BE2C (cell line): ENCODE results near the gene PDP2.

Experiments used
- DNase-seq: peaks from one replicate; pipeline ENCODE4 v3.0.0-alpha.2; 2020
- H3K27me3 ChIP-seq: fragments of 250-450 bp; sonication (Bioruptor Pico); 2 replicates; pipeline ENCODE4 v1.5.1; 2020; ENCODE audit warnings: mild to moderate bottlenecking
- H3K36me3 ChIP-seq: fragments of 250-450 bp; sonication (Bioruptor Pico); 2 replicates; pipeline ENCODE4 v1.5.1; 2020; ENCODE audit warnings: mild to moderate bottlenecking
- H3K4me1 ChIP-seq: fragments of 250-450 bp; sonication (Bioruptor Pico); 2 replicates; pipeline ENCODE4 v1.5.1; 2020
- H3K4me3 ChIP-seq: 2 replicates; pipeline ENCODE4 v1.5.1; 2011; ENCODE audit warnings: low read depth, low read length
- H3K9me3 ChIP-seq: fragments of 250-450 bp; sonication (Bioruptor Pico); 2 replicates; pipeline ENCODE4 v1.5.1; 2020
- TF ChIP-seq, protein P1 (sequence below): IDR thresholded peaks from 2 replicates; pipeline ENCODE4 v1.5.1; 2012; ENCODE audit warnings: mild to moderate bottlenecking, low read depth, low read length

The PDP2 gene

DNA sequence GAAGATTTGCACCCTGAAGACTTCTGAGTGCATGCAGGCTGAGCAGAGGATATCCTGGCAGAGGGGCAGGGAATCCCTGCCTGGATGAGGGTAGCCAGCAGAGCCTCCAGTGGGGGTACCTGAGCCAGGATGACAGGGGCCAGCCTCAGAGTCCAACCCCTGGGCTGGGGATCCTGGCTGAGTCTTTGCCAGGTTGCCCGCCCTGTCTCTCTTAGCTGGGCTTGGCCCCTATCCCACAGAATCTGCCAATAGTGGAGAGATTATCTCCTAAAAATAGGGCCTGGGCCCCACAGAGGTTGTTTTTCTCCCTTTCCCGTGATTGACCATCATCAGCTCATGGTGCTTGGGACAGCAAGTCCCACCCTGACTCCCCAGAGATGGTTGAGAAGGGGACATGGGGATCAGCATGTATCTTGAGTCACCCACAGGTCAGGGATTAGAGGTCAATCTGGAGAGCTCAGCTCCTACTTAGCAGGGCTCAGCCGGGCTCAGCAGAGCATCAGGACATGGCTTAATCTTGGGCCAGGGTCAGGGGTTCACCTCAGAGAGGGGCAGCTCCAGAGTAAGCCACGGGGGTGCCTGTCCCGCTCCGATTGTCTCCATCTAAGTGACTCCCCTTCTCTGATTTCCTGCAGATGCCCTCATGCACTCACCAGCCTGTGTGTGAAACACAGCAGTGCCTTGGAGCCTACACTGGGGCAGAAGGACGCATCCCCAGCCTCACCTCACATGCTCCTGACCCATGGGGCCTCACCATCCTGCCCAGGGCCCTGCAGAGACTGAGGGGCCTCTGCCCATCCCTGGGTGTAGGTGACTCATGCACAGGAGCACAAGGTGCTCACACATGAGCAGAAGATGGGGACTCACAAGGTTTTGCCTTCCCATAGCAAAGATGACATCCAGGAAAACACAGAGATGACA, 26.9 kb downstream of the PDP2 start:
- no peaks in the 10 kb centered on the region for H3K36me3 ChIP-seq
- no peaks in the 10 kb centered on the region for H3K27me3 ChIP-seq
- no peak for DNase-seq
- H3K9me3 ChIP-seq, result no peaks in the 10 kb centered on the region
- TF ChIP-seq, protein P1, sequence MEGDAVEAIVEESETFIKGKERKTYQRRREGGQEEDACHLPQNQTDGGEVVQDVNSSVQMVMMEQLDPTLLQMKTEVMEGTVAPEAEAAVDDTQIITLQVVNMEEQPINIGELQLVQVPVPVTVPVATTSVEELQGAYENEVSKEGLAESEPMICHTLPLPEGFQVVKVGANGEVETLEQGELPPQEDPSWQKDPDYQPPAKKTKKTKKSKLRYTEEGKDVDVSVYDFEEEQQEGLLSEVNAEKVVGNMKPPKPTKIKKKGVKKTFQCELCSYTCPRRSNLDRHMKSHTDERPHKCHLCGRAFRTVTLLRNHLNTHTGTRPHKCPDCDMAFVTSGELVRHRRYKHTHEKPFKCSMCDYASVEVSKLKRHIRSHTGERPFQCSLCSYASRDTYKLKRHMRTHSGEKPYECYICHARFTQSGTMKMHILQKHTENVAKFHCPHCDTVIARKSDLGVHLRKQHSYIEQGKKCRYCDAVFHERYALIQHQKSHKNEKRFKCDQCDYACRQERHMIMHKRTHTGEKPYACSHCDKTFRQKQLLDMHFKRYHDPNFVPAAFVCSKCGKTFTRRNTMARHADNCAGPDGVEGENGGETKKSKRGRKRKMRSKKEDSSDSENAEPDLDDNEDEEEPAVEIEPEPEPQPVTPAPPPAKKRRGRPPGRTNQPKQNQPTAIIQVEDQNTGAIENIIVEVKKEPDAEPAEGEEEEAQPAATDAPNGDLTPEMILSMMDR, result no peak
- no peak overlapping the region for H3K4me3 ChIP-seq
- H3K4me1 ChIP-seq, result peaks cover 4% of the 10 kb centered on the region

DNA sequence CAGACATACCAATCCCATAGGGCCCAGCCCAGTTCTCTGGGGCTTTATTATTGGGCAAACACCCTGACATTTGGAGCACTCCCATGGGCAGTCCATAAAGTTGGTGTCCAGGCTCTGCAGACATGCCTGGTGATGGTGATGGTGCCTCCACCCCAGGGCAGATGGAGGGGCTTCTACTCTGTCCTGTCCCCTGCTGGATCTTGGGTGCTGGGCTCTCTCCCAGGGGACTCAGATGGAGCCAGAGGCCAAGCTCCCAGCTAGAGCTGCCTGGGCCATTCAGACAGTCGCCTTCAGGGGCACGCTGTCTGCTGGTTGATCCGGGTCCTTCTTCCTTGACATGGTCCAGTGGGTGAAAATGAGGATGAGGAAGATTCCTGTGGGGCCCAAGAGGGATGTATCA, 27.8 kb downstream of the PDP2 start:
- no peak for DNase-seq
- H3K4me3 ChIP-seq, result no peak overlapping the region
- H3K27me3 ChIP-seq, result no peaks in the 10 kb centered on the region
- H3K4me1 ChIP-seq, result peaks cover 4% of the 10 kb centered on the region
- no peaks in the 10 kb centered on the region for H3K9me3 ChIP-seq
- no peaks in the 10 kb centered on the region for H3K36me3 ChIP-seq
- TF ChIP-seq, protein P1, result no peak

DNA sequence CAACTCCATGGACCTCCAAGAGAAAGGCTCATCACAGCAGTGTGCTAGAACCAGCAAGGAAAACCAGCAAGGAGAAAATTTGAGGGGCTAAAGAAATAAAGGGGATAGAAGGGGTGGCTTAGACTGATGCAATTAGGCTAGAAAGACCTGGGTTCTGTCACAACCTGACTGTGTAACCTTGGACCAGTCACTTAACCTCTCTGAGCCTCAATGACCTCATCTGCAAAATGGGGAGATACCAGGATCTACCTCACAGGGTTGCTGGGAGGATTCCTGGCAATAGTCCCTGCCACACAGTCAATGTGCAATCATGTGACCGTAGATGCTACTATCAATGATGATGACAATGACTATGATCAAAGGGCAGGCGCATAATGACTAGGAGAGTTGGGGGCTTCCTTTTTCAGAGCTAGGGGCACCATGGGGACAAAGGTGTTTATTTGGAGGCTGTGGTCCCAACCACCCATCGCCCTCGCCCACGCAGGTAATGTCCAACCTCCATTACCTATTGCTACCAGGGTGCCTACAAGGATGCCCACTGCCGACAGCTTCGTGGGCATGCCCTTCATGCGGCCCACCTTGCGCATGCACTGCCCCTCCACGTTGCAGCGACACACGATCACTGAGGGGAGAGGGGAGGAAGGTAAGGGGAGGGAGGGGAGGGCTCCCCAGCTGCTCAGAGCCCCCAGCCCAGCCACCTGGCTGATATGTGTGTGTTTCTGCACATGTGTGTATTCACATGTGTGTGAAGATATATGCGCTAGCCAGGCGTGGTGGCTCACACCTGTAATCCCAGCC, 28.6 kb downstream of the PDP2 start:
- Histone ChIP-seq H3K36me3 (no peaks in the 10 kb centered on the region), H3K27me3 (no peaks in the 10 kb centered on the region), H3K9me3 (no peaks in the 10 kb centered on the region), H3K4me3 (no peak overlapping the region), H3K4me1 (peaks cover 4% of the 10 kb centered on the region)
- TF ChIP-seq, protein P1, result no peak
- no peak for DNase-seq

GRCh38 chr16:66910175-66910940, 30.0 kb downstream of the PDP2 start:
- H3K36me3 ChIP-seq, result no peaks in the 10 kb centered on the region
- peaks cover 4% of the 10 kb centered on the region for H3K4me1 ChIP-seq
- H3K4me3 ChIP-seq, result no peak overlapping the region
- TF ChIP-seq, protein P1, result no peak
- H3K27me3 ChIP-seq, result no peaks in the 10 kb centered on the region
- no peaks in the 10 kb centered on the region for H3K9me3 ChIP-seq
- DNase-seq, result no peak

- no peaks in the 10 kb centered on the region for H3K4me1 ChIP-seq
- H3K9me3 ChIP-seq, result no peaks in the 10 kb centered on the region
- no peak for DNase-seq
- no peaks in the 10 kb centered on the region for H3K36me3 ChIP-seq
- no peaks in the 10 kb centered on the region for H3K27me3 ChIP-seq
- TF ChIP-seq, protein P1, result no peak
- no peak overlapping the region for H3K4me3 ChIP-seq
Observed at GRCh38 chr16:66911112-66911511, 30.8 kb downstream of the PDP2 start.
